ENCODE data around the gene ACP4.

The ACP4 gene

DNA sequence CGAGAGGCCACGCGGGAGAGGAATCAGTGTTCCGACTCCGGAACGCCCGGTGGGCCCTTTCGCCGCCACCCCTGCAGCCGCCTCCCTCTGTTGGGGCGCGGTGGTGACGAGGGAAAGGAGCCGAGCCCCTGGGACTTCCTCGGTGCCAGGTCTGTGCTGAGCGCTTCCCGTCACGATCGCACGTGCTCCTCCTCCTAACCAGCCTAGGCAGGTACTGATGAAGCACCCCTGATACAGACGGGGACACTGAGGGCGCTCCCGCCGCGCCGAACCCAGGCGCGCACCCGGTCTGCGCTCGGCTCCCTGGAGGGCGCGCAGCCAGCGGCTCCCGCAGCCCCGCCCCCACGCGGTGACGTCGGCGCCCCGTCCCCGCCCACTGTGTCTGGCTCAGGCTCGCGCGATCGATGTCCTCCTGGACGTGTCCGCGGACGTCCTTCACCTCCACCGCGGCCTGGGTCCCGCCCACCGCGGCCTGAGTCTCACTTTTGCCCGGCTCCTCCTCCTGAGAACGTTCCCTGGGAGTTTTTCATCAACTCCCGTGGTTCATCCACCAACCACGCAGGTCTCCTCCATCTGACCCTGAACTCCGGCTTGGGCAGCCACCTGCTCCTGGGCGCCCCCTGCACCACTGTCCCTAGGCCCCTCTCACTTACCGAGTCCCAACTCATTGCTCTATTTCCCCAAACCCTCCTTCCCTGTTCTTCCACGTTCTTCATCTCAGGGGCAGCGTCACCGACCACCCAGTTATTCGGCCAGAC lies 45.7 kb downstream of the ACP4 start:
- Histone ChIP-seq H3K4me3 (peak overlapping the region; percentile 27 to 50 (median 45)), H3K27ac (peak overlapping the region in 11 of 21 experiments; percentile 14 to 63 (median 38))

DNA sequence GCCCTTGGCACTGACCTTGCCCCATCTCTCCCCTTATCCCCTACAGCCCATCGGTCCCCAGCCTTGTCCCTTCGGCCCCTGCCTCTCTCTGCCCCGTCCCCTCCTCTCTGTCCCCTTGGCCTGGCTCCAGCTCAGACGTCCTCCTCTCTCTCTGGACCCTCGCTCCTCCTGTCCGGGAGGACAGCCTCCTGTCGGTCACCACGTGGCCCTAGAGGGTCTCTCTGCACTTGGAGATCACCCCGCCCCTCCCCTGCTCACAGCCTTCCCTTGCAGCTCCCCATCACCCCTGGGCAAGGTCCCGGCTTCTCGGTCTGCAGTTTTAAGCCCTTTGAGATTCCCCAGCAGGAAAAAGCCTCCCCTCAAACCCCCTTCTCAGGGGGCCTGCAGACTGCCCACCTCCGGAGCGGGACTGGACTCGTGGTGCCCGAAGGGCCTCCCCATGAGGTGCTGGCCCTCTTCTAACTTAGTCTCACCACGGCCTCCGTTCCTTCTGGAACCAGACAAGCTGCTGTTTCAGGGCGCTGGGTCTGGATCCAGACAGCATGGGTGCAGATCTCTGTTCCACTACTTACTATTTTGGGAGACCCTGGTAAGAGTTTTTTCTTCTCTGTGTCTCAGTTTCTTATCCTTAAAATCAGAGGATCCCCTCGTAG lies 46.5 kb downstream of the ACP4 start:
- H3K4me3 ChIP-seq = peak overlapping the region in 2 of 7 experiments; percentile 45 to 46
- H3K27ac ChIP-seq = peak overlapping the region in 3 of 21 experiments; percentile 18 to 56 (median 38)

DNA sequence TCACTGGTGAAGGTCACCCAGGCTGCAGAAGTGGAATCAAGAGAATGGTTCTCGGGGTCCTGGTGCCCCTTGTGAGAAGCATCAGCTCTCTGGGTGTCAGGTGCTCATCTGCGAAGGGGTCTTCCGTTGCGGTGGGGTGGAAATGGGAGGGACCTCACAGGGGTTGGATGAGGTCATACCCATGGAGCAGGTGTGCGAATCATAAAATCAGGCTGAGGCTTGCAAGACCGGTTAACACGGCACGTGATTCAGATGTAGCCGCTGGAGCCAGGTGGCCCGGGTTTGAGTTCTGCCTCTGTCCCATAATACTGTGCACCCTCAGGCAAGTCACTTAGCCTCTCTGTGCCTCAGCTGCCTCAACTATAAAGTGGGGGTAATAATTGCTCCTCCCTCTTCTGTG lies 47.1 kb downstream of the ACP4 start:
- no peak overlapping the region for H3K27ac ChIP-seq
- H3K4me3 ChIP-seq = no peak overlapping the region

DNA sequence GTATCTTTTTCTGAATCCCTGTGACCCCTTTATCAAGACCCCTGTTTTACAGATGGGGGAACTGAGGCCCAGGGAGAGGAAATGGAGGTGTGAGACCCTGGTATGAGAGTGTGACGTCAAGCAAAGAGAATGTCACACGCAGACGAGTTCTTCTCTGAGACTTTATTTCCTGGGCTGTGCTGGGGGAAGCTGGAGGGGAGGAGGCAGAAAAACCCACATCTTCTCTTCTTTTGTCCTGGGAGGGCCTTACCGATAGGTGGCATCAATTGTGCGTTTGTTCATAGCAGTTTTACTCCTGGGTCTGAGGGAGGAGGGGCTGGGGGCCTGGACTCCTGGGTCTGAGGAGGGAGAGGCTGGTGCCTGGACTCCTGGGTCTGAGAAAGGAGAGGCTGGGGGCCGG lies 48.0 kb downstream of the ACP4 start:
- no peak overlapping the region for H3K27ac ChIP-seq
- no peak overlapping the region for H3K4me3 ChIP-seq

DNA sequence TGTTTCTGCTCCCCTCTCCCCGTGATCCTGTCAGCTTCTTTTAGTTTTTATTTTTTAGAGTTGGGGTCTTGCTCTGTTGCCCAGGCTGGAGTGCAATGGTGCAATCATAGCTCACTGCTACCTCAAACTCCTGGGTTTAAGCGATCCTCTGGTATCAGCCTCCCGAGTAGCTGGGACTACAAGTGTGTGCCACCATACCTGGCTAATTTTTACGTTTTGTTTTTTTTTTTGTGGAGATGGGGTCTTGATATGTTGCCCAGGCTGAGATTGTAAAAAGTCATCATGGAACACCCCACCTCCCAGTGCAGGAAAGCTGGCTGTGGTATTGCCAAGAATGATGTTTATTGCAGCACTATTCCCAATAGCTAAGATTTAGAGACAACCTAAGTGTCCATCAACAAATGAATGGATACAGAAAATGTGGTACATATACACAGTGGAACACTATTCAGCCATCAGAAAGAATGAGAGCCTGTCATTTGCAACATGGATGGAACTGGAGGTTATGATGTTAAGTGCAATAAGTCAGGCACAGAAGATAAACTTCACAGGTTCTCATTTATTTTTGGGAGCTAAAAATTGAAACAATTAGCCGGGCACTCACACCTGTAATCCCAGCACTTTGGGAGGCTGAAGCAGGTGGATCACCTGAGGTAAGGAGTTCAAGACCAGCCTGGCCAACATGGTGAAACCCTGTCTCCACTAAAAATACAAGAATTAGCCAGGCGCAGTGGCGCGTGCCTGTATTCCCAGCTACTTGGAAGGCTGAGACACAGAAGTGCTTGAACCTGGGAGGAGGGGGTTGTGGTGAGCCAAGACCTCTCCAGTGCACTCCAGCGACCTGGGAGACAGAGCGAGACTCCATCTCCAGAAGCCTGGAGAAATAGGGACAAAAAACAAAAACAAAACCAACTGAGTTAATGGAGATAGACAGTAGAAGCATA lies 49.8 kb downstream of the ACP4 start:
- no peak overlapping the region for H3K27ac ChIP-seq
- no peak overlapping the region for H3K4me3 ChIP-seq

DNA sequence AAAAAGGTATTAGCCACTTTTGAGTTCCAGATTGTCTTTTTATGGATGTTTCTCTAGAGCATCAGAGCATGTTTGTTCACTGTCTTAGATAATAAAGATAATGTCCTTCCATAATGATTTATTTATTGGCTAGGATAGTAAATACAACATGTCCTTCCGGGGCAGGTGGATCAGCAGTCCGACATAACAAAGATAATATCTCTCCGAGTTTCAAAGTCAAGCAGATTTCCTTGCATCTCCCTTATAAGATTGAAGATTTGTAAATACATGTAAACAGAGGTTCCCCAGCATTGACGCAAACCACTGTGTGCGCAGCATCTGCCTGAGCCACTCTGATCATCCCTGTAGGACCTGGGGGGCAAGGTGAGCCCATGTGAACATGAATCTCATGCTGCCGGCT lies 51.9 kb downstream of the ACP4 start:
- Histone ChIP-seq H3K4me3 (no peak overlapping the region), H3K27ac (no peak overlapping the region)

DNA sequence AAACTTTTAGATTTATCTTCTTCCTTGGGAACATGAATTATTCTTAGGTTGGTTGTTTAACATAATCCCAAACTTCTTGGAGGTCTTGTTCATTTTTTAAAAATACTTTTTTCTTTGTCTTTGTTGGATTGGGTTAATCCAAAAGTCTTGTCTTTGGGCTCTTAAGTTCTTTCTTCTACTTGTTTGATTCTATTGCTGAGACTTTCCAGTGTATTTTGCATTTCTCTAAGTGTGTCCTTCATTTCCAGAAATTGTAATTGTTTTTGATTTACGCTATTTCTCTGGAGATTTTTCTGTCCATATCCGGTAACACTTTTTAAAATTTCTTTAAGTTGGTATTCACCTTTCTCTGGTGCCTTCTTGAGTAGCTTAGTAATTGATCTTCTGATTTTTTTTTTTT lies 53.0 kb downstream of the ACP4 start:
- Histone ChIP-seq H3K4me3 (no peak overlapping the region), H3K27ac (no peak overlapping the region)

DNA sequence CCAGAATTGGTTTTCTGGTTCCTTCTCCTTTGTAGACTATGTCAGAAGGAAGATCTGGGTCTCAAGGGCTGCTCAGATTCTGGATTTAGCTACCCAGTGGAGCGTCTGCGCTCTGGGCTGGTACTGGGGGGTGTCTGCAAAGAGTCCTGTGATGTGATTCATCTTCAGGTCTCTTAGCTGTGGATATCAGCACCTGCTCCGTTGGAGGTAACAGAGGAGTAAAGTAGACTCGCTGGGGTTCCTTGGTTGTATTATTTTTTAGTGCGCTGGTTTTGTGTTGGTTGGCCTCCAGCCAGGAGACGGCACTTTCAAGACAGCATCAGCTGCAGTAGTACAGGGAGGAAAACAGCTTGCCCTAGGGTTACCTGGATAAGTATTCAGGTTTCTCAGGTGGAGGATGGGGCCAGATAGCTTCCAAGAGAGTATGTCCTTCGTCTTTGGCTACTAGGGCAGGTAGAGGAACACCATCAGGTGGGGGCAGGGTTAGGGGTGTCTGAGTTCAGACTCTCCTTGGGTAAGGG lies 53.5 kb downstream of the ACP4 start:
- H3K4me3 ChIP-seq = no peak overlapping the region
- H3K27ac ChIP-seq = no peak overlapping the region

DNA sequence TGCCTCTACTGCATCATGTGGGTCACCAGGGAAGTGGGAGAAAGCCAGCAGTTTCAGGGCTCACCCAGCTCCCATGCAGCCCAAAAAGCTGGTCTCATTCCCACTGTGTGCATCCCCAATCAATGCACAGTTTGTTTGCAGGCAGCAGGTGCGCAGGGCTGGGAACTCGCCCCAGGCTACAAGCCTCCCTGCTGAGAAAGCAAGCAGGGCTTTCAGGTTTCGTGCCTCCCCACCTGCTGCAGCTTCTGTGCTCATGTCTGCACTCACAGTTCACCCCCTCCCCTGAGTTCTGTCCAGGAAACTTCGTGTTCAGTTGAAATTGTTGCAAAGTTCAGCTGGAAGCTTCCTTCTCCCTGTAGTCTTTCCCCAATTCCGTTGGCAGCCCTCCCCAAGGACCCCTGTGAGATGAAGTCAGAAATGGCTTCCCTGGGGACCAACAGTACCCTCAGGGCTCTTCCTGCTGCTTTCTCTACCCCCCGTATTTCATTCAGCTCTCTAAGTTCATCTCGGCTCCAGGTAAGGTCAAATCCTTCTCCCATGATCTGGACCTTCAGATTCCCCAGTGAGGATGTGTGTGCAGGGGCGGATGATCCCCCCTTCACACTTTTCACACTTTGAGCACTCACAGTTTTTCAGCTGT lies 54.2 kb downstream of the ACP4 start:
- H3K4me3 ChIP-seq = no peak overlapping the region
- H3K27ac ChIP-seq = no peak overlapping the region

Data from skin epidermis (tissue), 12 donors.